ENCODE data around the gene COQ8B.

The COQ8B gene

GRCh38 chr19:40682431-40682964 is 34.2 kb downstream of the COQ8B start:
- TF ChIP-seq POU6F1 (CRISPR knock-in tag; IDR thresholded peaks at IDR 0.05; ENCODE audit: borderline replicate concordance, low read depth), result no peak
- TF ChIP-seq TOX (CRISPR knock-in tag; IDR thresholded peaks at IDR 0.05; ENCODE audit: borderline replicate concordance), result no peak
- no peak for TF ChIP-seq ZC3H10 (CRISPR knock-in tag; IDR thresholded peaks at IDR 0.05)
- TF ChIP-seq TSHZ2 (CRISPR knock-in tag; IDR thresholded peaks at IDR 0.05), result no peak
- no peak for TF ChIP-seq ISL1 (CRISPR knock-in tag; IDR thresholded peaks at IDR 0.05)
- TF ChIP-seq PPARA (CRISPR knock-in tag; IDR thresholded peaks at IDR 0.05; ENCODE audit: borderline replicate concordance), result no peak
- TF ChIP-seq ZFP30 (CRISPR knock-in tag; IDR thresholded peaks at IDR 0.05), result no peak
- ATAC-seq, result no peak

GRCh38 chr19:40681039-40681438 is 35.6 kb downstream of the COQ8B start:
- ATAC-seq, result no peak

GRCh38 chr19:40677156-40677555 is 39.5 kb downstream of the COQ8B start:
- no peak for ATAC-seq
- TF ChIP-seq CSDC2 (CRISPR knock-in tag; IDR thresholded peaks at IDR 0.05), result no peak
- TF ChIP-seq ISL1 (CRISPR knock-in tag; IDR thresholded peaks at IDR 0.05), result no peak
- no peak for TF ChIP-seq GLIS3 (CRISPR knock-in tag; IDR thresholded peaks at IDR 0.05)
- no peak for TF ChIP-seq SNAI2 (CRISPR knock-in tag; IDR thresholded peaks at IDR 0.05)
- no peak for TF ChIP-seq TSHZ2 (CRISPR knock-in tag; IDR thresholded peaks at IDR 0.05)
- no peak for TF ChIP-seq POU6F1 (CRISPR knock-in tag; IDR thresholded peaks at IDR 0.05; ENCODE audit: borderline replicate concordance, low read depth)
- no peak for TF ChIP-seq ESRRG (CRISPR knock-in tag; IDR thresholded peaks at IDR 0.05)
- TF ChIP-seq ZNF70 (CRISPR knock-in tag; IDR thresholded peaks at IDR 0.05), result no peak
- TF ChIP-seq ZNF565 (CRISPR knock-in tag; conservative IDR thresholded peaks at IDR 0.05; ENCODE audit: low read depth), result no peak
- no peak for TF ChIP-seq ARNTL (CRISPR knock-in tag; IDR thresholded peaks at IDR 0.05; ENCODE audit: borderline replicate concordance, low read depth)
- TF ChIP-seq ZFP3 (CRISPR knock-in tag; IDR thresholded peaks at IDR 0.05), result no peak
- no peak for TF ChIP-seq TCF4 (CRISPR knock-in tag; IDR thresholded peaks at IDR 0.05; ENCODE audit: borderline replicate concordance)

More at GRCh38 chr19:40681039-40681438, 35.6 kb downstream of the COQ8B start:
- TF ChIP-seq TOX (CRISPR knock-in tag; IDR thresholded peaks at IDR 0.05; ENCODE audit: borderline replicate concordance), result no peak
- no peak for TF ChIP-seq RARB (CRISPR knock-in tag; IDR thresholded peaks at IDR 0.05)
- TF ChIP-seq TSHZ2 (CRISPR knock-in tag; IDR thresholded peaks at IDR 0.05), result no peak
- no peak for TF ChIP-seq ESRRG (CRISPR knock-in tag; IDR thresholded peaks at IDR 0.05)
- TF ChIP-seq PPARA (CRISPR knock-in tag; IDR thresholded peaks at IDR 0.05; ENCODE audit: borderline replicate concordance), result no peak
- no peak for TF ChIP-seq ZNF8 (CRISPR knock-in tag; IDR thresholded peaks at IDR 0.05)
- no peak for TF ChIP-seq PATZ1 (CRISPR knock-in tag; IDR thresholded peaks at IDR 0.05; ENCODE audit: borderline replicate concordance)
- no peak for TF ChIP-seq OSR1 (CRISPR knock-in tag; IDR thresholded peaks at IDR 0.05)

Data from SK-N-SH treated with all-trans-retinoic acid at 6 μM for 48 hours (cell line).